Thyroid gland (tissue), 4 donors: ENCODE results near the gene ERMP1. TPM values are rescaled to one million over a fixed set of nuclear protein-coding genes. Genes with fewer than 3 reads are reported as not detected.

Source experiments
- DNase-seq, 2 donors: peaks; one replicate each; pipeline ENCODE4 v3.0.0-alpha.2; 2019
- H3K27ac ChIP-seq, 3 donors: fragments of 200-600 bp; sonication (generic); 1 replicate in 2 of 3; 2 replicates in 1 of 3; pipeline ENCODE4 v1.5.1; 2016 to 2019; ENCODE audit warnings: mild to moderate bottlenecking in 1 of 3, moderate library complexity in 1 of 3
- H3K27me3 ChIP-seq: fragments of 200-600 bp; sonication (generic); one replicate; pipeline ENCODE4 v1.5.1; 2019
- H3K36me3 ChIP-seq, 2 donors: fragments of 200-600 bp; sonication (generic); one replicate each; pipeline ENCODE4 v1.5.1; 2016 to 2019
- H3K4me1 ChIP-seq, 2 donors: fragments of 200-600 bp; sonication (generic); one replicate each; pipeline ENCODE4 v1.5.1; 2017 to 2019
- H3K4me3 ChIP-seq, 3 donors: fragments of 200-600 bp; sonication (generic); replicated peaks in 1 of 3; 1 replicate in 2 of 3; 2 replicates in 1 of 3; pipeline ENCODE4 v1.5.1; 2016; ENCODE audit warnings: mild to moderate bottlenecking in 1 of 3
- H3K9me3 ChIP-seq: fragments of 200-600 bp; sonication (generic); one replicate; pipeline ENCODE4 v1.5.1; 2017
- CTCF ChIP-seq, 6 experiments: fragments of 200-600 bp in 3 of 6; fragments of 450-650 bp in 3 of 6; sonication (generic) in 3 of 6; IDR thresholded peaks; one replicate each; pipeline ENCODE4 v1.5.1; 2016 to 2019; ENCODE audit warnings: antibody characterized with exemption in 6 of 6, mild to moderate bottlenecking in 2 of 6, inconsistent platforms in 1 of 6, moderate library complexity in 1 of 6
- POLR2A ChIP-seq, 2 donors: fragments of 450-650 bp; IDR thresholded peaks; one replicate each; pipeline ENCODE4 v1.6.1; 2017; ENCODE audit warnings: antibody characterized with exemption in 2 of 2, mild to moderate bottlenecking in 2 of 2, moderate library complexity in 1 of 2
- WGBS, 2 donors: methylation state at CpG; one replicate each; pipeline ENCODE4 v1.1.5; 2017; 5-methylcytosine and 5-hydroxymethylcytosine counted together
- intact Hi-C: fragments of 100-400 bp; cut with DNase I; formaldehyde crosslinking; loops from one replicate; pipeline ENCODE4 v1.15.1; 2023
- total RNA-seq, 4 donors: library from RNA; depleted of rRNA; stranded (reverse); fragments of >200 nt; gene quantifications; one replicate each; pipeline ENCODE4 v1.2.3, GENCODE V29; 2016

ERMP1 gene
- total RNA-seq, 4 donors from 2014 or later = 68.3 to 79.5 (median 75.2) TPM

- whole genome bisulfite sequencing, 2 donors = 88 to 96% methylated on average over 3 of the region's 3 CpGs
- Histone ChIP-seq H3K4me3 (no peak overlapping the region), H3K9me3 (no peaks in the 10 kb centered on the region), H3K36me3 (no peaks in the 10 kb centered on the region), H3K27ac (no peak overlapping the region), H3K27me3 (no peaks in the 10 kb centered on the region), H3K4me1 (peaks cover 13 to 41% of the 10 kb centered on the region in 2 donors)
- no peak for DNase-seq
- TF ChIP-seq POLR2A (IDR thresholded peaks at IDR 0.05) = no peak
- TF ChIP-seq CTCF (IDR thresholded peaks at IDR 0.05) = no peak
- intact Hi-C loops = no loop called here
These were observed 15.5 kb upstream of the ERMP1 start for GRCh38 chr9:5848372-5848882.

GRCh38 chr9:5846501-5846921 lies 13.6 kb upstream of the ERMP1 start:
- intact Hi-C loops = no loop called here
- no peaks in the 10 kb centered on the region for H3K9me3 ChIP-seq
- DNase-seq = no peak
- H3K27me3 ChIP-seq = no peaks in the 10 kb centered on the region
- 90 to 95% methylated on average over 4 of the region's 4 CpGs for WGBS, 2 donors
- peaks cover 22 to 34% of the 10 kb centered on the region in 2 donors for H3K4me1 ChIP-seq
- no peak overlapping the region for H3K4me3 ChIP-seq
- H3K36me3 ChIP-seq = no peaks in the 10 kb centered on the region
- no peak overlapping the region for H3K27ac ChIP-seq
- TF ChIP-seq POLR2A (IDR thresholded peaks at IDR 0.05) (no peak), CTCF (IDR thresholded peaks at IDR 0.05) (no peak)

GRCh38 chr9:5846096-5846495 lies 13.2 kb upstream of the ERMP1 start:
- Histone ChIP-seq H3K4me3 (no peak overlapping the region), H3K4me1 (peaks cover 22 to 34% of the 10 kb centered on the region in 2 donors), H3K9me3 (no peaks in the 10 kb centered on the region), H3K36me3 (no peaks in the 10 kb centered on the region), H3K27ac (peak overlapping the region; percentile 80 to 91 (median 84)), H3K27me3 (no peaks in the 10 kb centered on the region)
- TF ChIP-seq CTCF (IDR thresholded peaks at IDR 0.05) = no peak
- no peak for TF ChIP-seq POLR2A (IDR thresholded peaks at IDR 0.05)
- DNase-seq = no peak
- WGBS, 2 donors = 100% methylated on average over 1 of the region's 1 CpG
- intact Hi-C loops = no loop called here

- Histone ChIP-seq H3K4me1 (peaks cover 22 to 37% of the 10 kb centered on the region in 2 donors), H3K27ac (peak overlapping the region; percentile 80 to 91 (median 84)), H3K27me3 (no peaks in the 10 kb centered on the region), H3K9me3 (no peaks in the 10 kb centered on the region), H3K4me3 (no peak overlapping the region), H3K36me3 (no peaks in the 10 kb centered on the region)
- intact Hi-C loops = no loop called here
- TF ChIP-seq CTCF (IDR thresholded peaks at IDR 0.05) (no peak), POLR2A (IDR thresholded peaks at IDR 0.05) (no peak)
- DNase-seq = no peak
- WGBS, 2 donors = 94 to 98% methylated on average over 1 of the region's 1 CpG
These were observed 12.2 kb upstream of the ERMP1 start for GRCh38 chr9:5845157-5845531.

GRCh38 chr9:5843794-5844471 lies 11.0 kb upstream of the ERMP1 start:
- peak; percentile 42 to 50 for DNase-seq
- Histone ChIP-seq H3K4me3 (no peak overlapping the region), H3K9me3 (no peaks in the 10 kb centered on the region), H3K36me3 (no peaks in the 10 kb centered on the region), H3K27me3 (no peaks in the 10 kb centered on the region), H3K27ac (peak overlapping the region; percentile 80 to 91 (median 84)), H3K4me1 (peaks cover 22 to 49% of the 10 kb centered on the region in 2 donors)
- TF ChIP-seq CTCF (IDR thresholded peaks at IDR 0.05) = peak in 1 of 6 experiments; percentile 5
- TF ChIP-seq POLR2A (IDR thresholded peaks at IDR 0.05) = peak in 1 of 2 donors; percentile 8
- intact Hi-C loops = no loop called here
- 6 to 21% methylated on average over 8 of the region's 8 CpGs for WGBS, 2 donors
